HG02840 (cell line): ENCODE measurements around the gene PTGES3.
"Not testable (repeated sequence)": the region's sequence is repeated elsewhere in the genome, so short reads cannot be mapped to it uniquely, and the experiment has no call there.

ENCODE experiments used
- ATAC-seq: cut with Tn5 transposase; IDR thresholded peaks from one replicate; pipeline ENCODE4 v1.9.1; 2021; ENCODE audit warnings: mild to moderate bottlenecking, moderate library complexity, moderate number of reproducible peaks; ENCODE audit not compliant: unreplicated experiment, low FRiP score

PTGES3 gene

GRCh38 chr12:56658921-56659320 is 29.2 kb downstream of the PTGES3 start:
- ATAC-seq: no peak

- no peak for ATAC-seq
Measured at GRCh38 chr12:56657416-56658379, 30.4 kb downstream of the PTGES3 start.

- ATAC-seq: not testable (repeated sequence)
Measured at GRCh38 chr12:56653781-56654180, 34.3 kb downstream of the PTGES3 start.

- ATAC-seq: not testable (repeated sequence)
Measured at GRCh38 chr12:56648023-56648422, 40.1 kb downstream of the PTGES3 start.

GRCh38 chr12:56645717-56646446 is 42.2 kb downstream of the PTGES3 start, which contains the start of gene ATP5F1B:
ATP5F1B (minus strand) TSS chr12:56645984; CDS start chr12:56645963, 21 bp downstream.
- ATAC-seq: peak; percentile 98

DNA sequence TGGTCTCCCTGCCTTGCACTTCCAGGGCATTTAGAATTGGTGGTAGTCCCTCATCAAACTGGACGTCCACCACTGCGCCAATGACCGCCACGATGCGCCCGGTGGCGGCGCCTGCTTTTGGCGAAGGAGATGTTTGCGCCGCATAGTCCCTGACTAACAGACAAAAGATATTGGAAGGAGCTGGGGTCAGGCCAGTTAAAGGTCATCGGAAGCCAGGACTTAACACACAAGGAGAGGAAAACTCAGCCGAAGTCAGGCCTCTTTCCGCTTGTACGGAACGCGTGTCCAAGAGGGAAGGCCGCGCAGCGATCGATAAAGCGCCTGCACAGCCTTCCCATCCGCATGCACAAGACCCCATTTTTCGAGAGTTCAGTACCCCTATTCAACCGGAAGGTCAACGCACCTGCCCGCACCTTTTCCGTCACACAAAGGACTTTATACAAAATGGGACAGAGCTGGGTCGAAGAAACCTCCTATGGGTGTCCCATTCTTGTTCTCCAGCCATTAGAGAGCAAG is 42.8 kb downstream of the PTGES3 start:
- no peak for ATAC-seq

GRCh38 chr12:56644654-56645053 is 43.4 kb downstream of the PTGES3 start:
- no peak for ATAC-seq

GRCh38 chr12:56641219-56641618 is 46.9 kb downstream of the PTGES3 start:
- no peak for ATAC-seq

DNA sequence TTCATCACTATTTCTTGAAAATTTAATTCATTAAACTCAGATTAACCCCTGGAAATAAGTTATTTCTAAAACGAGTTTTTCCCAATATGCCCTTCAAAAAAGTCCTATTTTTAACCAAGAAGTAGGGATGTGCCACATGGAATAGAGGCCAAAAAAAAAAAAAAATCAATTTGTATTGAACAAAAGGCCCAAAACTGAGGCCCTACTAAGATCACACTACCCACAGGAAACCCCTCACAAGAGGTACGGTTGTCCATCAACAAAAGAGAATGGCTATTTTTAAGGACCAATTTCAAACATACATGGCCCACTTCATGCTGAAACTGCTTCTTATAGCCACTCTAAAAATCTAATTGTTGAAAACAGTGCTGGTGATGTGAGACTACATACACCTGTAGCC is 50.5 kb downstream of the PTGES3 start:
- ATAC-seq: no peak

DNA sequence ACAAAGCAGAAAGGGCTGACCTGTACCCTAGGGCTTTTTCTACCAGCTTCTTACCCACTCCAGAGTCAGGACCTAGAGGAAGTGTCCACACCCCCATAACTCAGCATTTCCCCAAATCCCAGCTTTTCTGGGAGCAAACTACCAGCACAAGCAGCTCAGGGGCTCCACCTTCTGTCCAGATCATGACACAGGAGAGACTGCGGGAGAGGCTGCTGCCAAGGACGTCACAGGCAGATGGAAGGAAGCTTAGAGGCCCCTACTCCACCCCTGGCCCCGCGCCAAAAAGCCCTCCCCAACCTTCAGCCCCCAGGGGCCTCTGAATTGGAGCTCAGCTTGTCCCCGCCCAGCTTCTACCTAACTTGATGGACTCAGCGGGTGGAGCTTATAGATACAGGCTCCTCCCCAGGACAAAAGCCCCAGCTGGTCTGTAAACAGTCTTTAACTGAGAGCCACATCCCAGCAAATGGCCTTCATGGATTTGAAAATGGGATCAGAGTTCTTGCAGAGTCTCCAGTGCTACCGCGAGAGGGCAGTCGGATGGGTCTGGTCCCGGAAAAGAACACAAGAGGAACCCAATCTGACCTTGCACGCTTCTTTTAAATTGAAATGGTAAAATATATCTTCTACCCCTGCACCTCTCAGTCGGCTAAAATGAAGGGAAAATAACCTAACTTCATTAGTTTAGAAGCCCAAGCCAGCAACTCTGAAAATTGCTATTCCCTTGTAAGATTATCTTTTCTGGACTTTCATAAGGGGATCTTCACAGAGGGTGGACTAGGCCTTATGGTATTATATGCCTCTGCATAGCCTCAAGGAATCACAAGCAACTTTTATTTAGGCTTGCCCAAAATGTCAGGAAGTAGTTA is 51.2 kb downstream of the PTGES3 start:
- peak; percentile 51 for ATAC-seq

- peak; percentile 30 for ATAC-seq
Measured at GRCh38 chr12:56635806-56636674, 52.0 kb downstream of the PTGES3 start.

DNA sequence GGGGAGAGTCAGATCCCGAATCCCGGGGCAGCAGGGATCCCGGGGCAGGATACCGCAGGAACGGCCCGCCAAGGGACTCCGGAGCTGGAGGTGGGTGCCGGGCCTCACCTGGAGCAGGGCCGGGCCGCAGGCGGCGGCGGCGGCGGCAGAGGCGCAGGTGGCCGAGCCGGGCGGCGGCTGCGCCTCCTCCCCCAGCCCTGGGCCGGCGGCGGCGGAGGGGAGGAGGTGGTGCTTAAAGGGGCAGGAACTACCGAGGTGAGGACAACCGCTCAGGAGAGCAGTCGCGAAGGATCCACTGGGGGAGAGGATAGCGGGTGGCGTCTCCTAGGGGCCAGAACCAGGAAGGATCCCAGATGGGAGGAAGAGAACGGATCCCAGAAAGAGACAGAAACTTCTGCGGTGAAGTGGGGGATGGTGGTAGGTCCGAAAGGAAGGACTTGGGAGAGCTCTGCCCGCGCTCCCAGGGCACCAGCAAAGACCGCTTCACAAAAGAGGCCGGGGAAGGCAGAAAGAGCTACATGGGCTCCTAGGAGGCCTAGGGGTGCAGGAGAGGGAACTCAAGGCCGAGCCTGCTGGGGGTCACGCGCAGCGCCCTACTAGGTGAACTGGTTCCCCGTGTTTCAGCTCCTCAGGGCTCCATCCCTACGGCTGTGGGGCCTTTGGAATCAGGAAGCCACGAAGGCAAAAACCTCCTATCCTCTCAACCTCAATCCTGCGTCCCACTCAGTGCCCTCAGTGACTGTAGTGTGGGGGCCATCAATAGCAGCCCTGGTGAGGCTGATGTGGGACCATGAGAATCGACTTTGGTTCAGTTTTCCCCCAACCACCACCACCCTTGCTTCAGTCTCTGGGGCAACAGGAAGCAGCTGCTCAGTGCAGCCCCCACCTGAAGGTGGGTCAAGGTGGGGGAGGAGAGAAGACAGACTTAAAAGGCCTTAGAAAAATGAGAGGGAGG is 53.0 kb downstream of the PTGES3 start:
- no peak for ATAC-seq

- ATAC-seq: no peak
Measured at GRCh38 chr12:56634242-56634836, 53.7 kb downstream of the PTGES3 start.

- no peak for ATAC-seq
Measured at GRCh38 chr12:56633468-56634241, 54.4 kb downstream of the PTGES3 start.

- no peak for ATAC-seq
Measured at GRCh38 chr12:56632701-56633467, 55.2 kb downstream of the PTGES3 start.
